CD4-positive, alpha-beta T cell (primary cell): ENCODE results near the gene LRRC42. TPM values are rescaled to one million over a fixed set of nuclear protein-coding genes. Genes with fewer than 3 reads are reported as not detected.

Experiments used
- ATAC-seq: fragments of 200-7000 bp; cut with Tn5 transposase; one replicate; pipeline ENCODE4 v1.10.0; 2022; ENCODE audit warnings: mild to moderate bottlenecking; ENCODE audit not compliant: poor library complexity
- CTCF ChIA-PET: fragments of 350-600 bp; sonication (Branson Sonifier 250); formaldehyde crosslinking; loops from one replicate; lab custom pipeline; 2021; ENCODE audit warnings: antibody characterized with exemption, inconsistent platforms; lab: Charles Lee
- POLR2A ChIA-PET: fragments of 350-600 bp; sonication (Branson Sonifier 250); formaldehyde crosslinking; loops from one replicate; lab custom pipeline; 2021; ENCODE audit warnings: antibody characterized with exemption, inconsistent platforms; lab: Charles Lee
- DNase-seq, 14 experiments: peaks; one replicate each; pipeline ENCODE4 v3.0.0-alpha.2; 2013 to 2020; ENCODE audit warnings: mixed read lengths in 2 of 14
- H3K27ac ChIP-seq, 2 donors: one replicate each; pipeline versions ENCODE4 v1.5.1 to v1.7.0; 2013; ENCODE audit warnings: low read length in 2 of 2, low read depth in 1 of 2, mild to moderate bottlenecking in 1 of 2
- H3K27me3 ChIP-seq, 2 experiments: 1 replicate in 1 of 2; 2 replicates in 1 of 2; pipeline versions ENCODE4 v1.6.1 to v1.7.0; 2013; ENCODE audit warnings: low read length in 2 of 2, control low read depth in 1 of 2, mild to moderate bottlenecking in 1 of 2, moderate library complexity in 1 of 2; ENCODE audit not compliant: insufficient read depth in 2 of 2, control insufficient read depth in 1 of 2
- H3K36me3 ChIP-seq: one replicate; pipeline ENCODE4 v1.6.1; 2013; ENCODE audit warnings: low read length, control low read depth; ENCODE audit not compliant: insufficient read depth
- H3K4me1 ChIP-seq: one replicate; pipeline ENCODE4 v1.6.1; 2013; ENCODE audit warnings: low read length, control low read depth; ENCODE audit not compliant: insufficient read depth
- H3K4me3 ChIP-seq: one replicate; pipeline ENCODE4 v1.5.1; 2013; ENCODE audit warnings: mild to moderate bottlenecking, low read length, moderate library complexity
- H3K9me3 ChIP-seq, 2 experiments: 1 replicate in 1 of 2; 2 replicates in 1 of 2; pipeline versions ENCODE4 v1.6.1 to v1.7.0; 2013; ENCODE audit warnings: low read length in 2 of 2, mild to moderate bottlenecking in 2 of 2, control low read depth in 1 of 2, moderate library complexity in 1 of 2; ENCODE audit not compliant: control insufficient read depth in 1 of 2, insufficient read depth in 1 of 2
- H3K27ac Mint-ChIP-seq: one replicate; pipeline ENCODE4 v1.8.0; 2020; ENCODE audit warnings: mixed read lengths
- H3K27me3 Mint-ChIP-seq: one replicate; pipeline ENCODE4 v1.8.0; 2021; ENCODE audit warnings: mixed read lengths
- H3K36me3 Mint-ChIP-seq: one replicate; pipeline ENCODE4 v1.8.0; 2021; ENCODE audit warnings: low read depth, mixed read lengths
- H3K4me1 Mint-ChIP-seq: one replicate; pipeline ENCODE4 v1.8.0; 2021; ENCODE audit warnings: low read depth, mixed read lengths
- H3K4me3 Mint-ChIP-seq: one replicate; pipeline ENCODE4 v1.8.0; 2020; ENCODE audit warnings: mild to moderate bottlenecking, mixed read lengths
- H3K9me3 Mint-ChIP-seq: one replicate; pipeline ENCODE4 v1.8.0; 2020; ENCODE audit warnings: mixed read lengths
- intact Hi-C, 2 experiments: fragments of 100-400 bp; cut with DNase I in 1 of 2; cut with micrococcal nuclease in 1 of 2; formaldehyde crosslinking; loops; one replicate each; pipeline versions ENCODE4 v1.15.1 to v1.9.0; 2023 to 2025; cut with DNase I, micrococcal nuclease
- polyA plus RNA-seq, 2 donors: library from polyadenylated mRNA; unstranded; fragments of 120-200 nt; gene quantifications; one replicate each; pipeline ENCODE4 v1.2.1, GENCODE V29; 2013
- total RNA-seq, 174 experiments: library from RNA in 2 of 174; stranded (reverse) in 2 of 174; gene quantifications; one replicate each; pipeline ENCODE4 v1.2.3 and lab custom pipeline; 2021 to 2026
- TF ChIP-seq, protein P1 (sequence below): fragments of 200-600 bp; IDR thresholded peaks from one replicate; pipeline ENCODE4 v1.8.0; 2022; ENCODE audit warnings: antibody characterized with exemption, mild to moderate bottlenecking

Gene LRRC42, protein sequence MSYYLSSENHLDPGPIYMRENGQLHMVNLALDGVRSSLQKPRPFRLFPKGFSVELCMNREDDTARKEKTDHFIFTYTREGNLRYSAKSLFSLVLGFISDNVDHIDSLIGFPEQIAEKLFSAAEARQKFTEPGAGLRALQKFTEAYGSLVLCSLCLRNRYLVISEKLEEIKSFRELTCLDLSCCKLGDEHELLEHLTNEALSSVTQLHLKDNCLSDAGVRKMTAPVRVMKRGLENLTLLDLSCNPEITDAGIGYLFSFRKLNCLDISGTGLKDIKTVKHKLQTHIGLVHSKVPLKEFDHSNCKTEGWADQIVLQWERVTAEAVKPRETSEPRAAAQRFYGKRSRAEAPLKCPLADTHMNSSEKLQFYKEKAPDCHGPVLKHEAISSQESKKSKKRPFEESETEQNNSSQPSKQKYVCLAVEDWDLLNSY
- total RNA-seq (1 to 10 TPM; 3.9 to 5.0 TPM), total RNA-seq (lab: John Stamatoyannopoulos, UW) (3.1 to 37.0 (median 10.9) reads per million in 172 experiments)
- 7.1 TPM for polyA plus RNA-seq (2013, experiment 1 of 2)
- polyA plus RNA-seq (2013, experiment 2 of 2) = 7.3 TPM

DNA sequence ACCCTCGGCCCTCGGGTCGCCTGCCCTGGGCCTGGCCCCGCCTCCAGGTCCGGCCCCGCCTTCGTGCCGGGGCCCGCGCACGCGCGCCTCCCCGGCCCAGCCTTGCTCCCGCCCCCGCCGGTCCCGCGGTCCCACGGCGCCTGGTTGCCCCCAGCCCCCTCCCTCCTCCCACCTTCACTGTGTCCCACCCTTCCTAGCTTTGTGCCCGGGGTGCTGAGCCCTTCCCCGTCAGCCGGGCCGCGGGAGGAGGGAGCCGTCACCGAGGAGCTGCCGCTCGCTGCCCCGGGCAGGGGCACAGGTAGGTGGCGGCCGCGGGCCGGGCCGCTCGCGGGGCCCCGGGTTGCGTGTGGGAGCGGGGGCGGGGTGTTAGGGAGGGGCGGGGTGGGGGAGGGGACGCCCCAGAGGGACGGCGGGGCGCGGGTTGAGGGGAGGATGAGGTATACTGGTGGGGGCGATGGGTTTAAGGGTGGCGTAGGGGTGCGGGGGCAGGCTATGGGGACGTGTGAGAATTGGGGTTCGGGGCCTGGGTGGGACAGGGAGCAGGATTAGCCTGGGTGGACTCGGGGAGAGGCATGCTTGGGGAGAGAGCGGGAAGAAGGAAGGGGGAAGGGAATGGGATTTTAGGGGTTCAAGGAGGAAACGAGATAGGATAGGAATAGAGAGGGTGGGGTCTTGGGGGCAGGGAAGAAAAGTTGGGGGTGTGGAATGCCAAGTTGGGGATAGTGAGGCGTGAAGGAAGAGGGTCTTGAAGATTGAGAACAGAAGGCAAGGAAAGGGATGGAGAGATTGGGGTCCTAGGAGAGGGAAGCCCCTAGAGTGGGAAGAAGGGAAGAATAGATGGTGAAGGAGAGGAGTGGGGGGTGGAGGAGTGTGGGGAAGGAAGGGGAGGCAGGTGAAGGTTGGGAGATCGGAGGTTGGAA, at the start of gene LRRC42:
Gene LRRC42 (plus strand): TSS at position 99 of the 920 bp plus-strand sequence. CDS start 5,650 bp downstream, outside the sequence.
- Histone ChIP-seq H3K4me1 (peaks cover 28% of the 10 kb centered on the region), H3K27me3 (no peaks in the 10 kb centered on the region), H3K27ac (peak within 1 kb of the TSS; percentile 60 to 80), H3K36me3 (no peaks in the 10 kb centered on the region), H3K4me3 (peak within 1 kb of the TSS; percentile 89), H3K9me3 (no peaks in the 10 kb centered on the region)
- peak within 1 kb of the TSS; percentile 99 for H3K4me3 Mint-ChIP-seq
- TF ChIP-seq, protein P1, sequence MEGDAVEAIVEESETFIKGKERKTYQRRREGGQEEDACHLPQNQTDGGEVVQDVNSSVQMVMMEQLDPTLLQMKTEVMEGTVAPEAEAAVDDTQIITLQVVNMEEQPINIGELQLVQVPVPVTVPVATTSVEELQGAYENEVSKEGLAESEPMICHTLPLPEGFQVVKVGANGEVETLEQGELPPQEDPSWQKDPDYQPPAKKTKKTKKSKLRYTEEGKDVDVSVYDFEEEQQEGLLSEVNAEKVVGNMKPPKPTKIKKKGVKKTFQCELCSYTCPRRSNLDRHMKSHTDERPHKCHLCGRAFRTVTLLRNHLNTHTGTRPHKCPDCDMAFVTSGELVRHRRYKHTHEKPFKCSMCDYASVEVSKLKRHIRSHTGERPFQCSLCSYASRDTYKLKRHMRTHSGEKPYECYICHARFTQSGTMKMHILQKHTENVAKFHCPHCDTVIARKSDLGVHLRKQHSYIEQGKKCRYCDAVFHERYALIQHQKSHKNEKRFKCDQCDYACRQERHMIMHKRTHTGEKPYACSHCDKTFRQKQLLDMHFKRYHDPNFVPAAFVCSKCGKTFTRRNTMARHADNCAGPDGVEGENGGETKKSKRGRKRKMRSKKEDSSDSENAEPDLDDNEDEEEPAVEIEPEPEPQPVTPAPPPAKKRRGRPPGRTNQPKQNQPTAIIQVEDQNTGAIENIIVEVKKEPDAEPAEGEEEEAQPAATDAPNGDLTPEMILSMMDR = no peak
- intact Hi-C loops = loop anchor here (1.0 to 10.0 kb wide), 11 partner anchors 57 to 1892 kb away; partner anchors contain the start of genes NDC1 (in 2 of the 2), YIPF1 (in 2 of the 2), BTF3L4 (in 1 of the 2) and CC2D1B (in 1 of the 2)
- peaks cover 18% of the 10 kb centered on the region for H3K36me3 Mint-ChIP-seq
- peaks cover 59% of the 10 kb centered on the region for H3K4me1 Mint-ChIP-seq
- H3K9me3 Mint-ChIP-seq = no peaks in the 10 kb centered on the region
- ATAC-seq = peak; percentile 67
- CTCF ChIA-PET = interaction anchor here (0.6 to 4.0 kb wide), 7 partner anchors 13 to 543 kb away, joined by 4 to 22 read pairs (median 5); partner anchors contain the start of gene NDC1
- POLR2A ChIA-PET = interaction anchor here (0.8 to 2.9 kb wide), 16 partner anchors 12 to 1892 kb away, joined by 3 to 54 read pairs (median 6); partner anchors contain the start of genes DIO1, NDC1, TCEANC2 and TMEM59
- no peaks in the 10 kb centered on the region for H3K27me3 Mint-ChIP-seq
- DNase-seq = peak in 3 of 14 experiments; percentile 72 to 93 (median 92)
- H3K27ac Mint-ChIP-seq = peak within 1 kb of the TSS; percentile 91

- Mint-ChIP-seq H3K4me1 (no peaks in the 10 kb centered on the region), H3K27ac (no peak overlapping the region), H3K27me3 (peaks cover 4% of the 10 kb centered on the region), H3K4me3 (no peak overlapping the region), H3K36me3 (no peaks in the 10 kb centered on the region), H3K9me3 (no peaks in the 10 kb centered on the region)
- no peak for DNase-seq
- TF ChIP-seq, protein P1 = no peak
- H3K4me1 ChIP-seq = no peaks in the 10 kb centered on the region
- intact Hi-C loops = no loop called here
- POLR2A ChIA-PET = no interaction called here
- H3K9me3 ChIP-seq = no peaks in the 10 kb centered on the region
- CTCF ChIA-PET = no interaction called here
- ATAC-seq = no peak
- no peaks in the 10 kb centered on the region for H3K27me3 ChIP-seq
- H3K36me3 ChIP-seq = no peaks in the 10 kb centered on the region
- no peak overlapping the region for H3K27ac ChIP-seq
- no peak overlapping the region for H3K4me3 ChIP-seq
Measured at GRCh38 chr1:53896635-53897229, 49.4 kb upstream of the LRRC42 start.
